ENCODE measurements around the gene LACTB. TPM values are rescaled to one million over a fixed set of nuclear protein-coding genes. Genes with fewer than 3 reads are reported as not detected.
A peak's percentile ranks its signal among the peaks of the same experiment; 100 is the strongest.

The LACTB gene
- total RNA-seq, 1 donor from 2014 or later = 8.8 TPM

GRCh38 chr15:63134245-63134985 is 12.8 kb downstream of the LACTB start:
- ATAC-seq = peak; percentile 23

GRCh38 chr15:63135281-63135680 is 13.6 kb downstream of the LACTB start:
- no peak for ATAC-seq

- ATAC-seq = peak; percentile 76
These were observed 14.1 kb downstream of the LACTB start for GRCh38 chr15:63135804-63136203.

GRCh38 chr15:63136742-63137141 is 15.1 kb downstream of the LACTB start:
- ATAC-seq = no peak

- ATAC-seq = no peak
These were observed 19.3 kb downstream of the LACTB start for GRCh38 chr15:63140936-63141335.

- no peak for ATAC-seq
These were observed 23.8 kb downstream of the LACTB start for GRCh38 chr15:63145426-63145825.

- ATAC-seq = no peak
These were observed 25.0 kb downstream of the LACTB start for GRCh38 chr15:63146684-63147083.

GRCh38 chr15:63151665-63152064 is 30.0 kb downstream of the LACTB start:
- no peak for ATAC-seq

- no peak for ATAC-seq
These were observed 33.8 kb downstream of the LACTB start for GRCh38 chr15:63155486-63155885.

GRCh38 chr15:63156086-63156710 is 34.5 kb downstream of the LACTB start:
- ATAC-seq = no peak

- no peak for ATAC-seq
These were observed 35.1 kb downstream of the LACTB start for GRCh38 chr15:63156755-63157117.

- ATAC-seq = peak; percentile 93
These were observed 35.6 kb downstream of the LACTB start, which contains the start of gene RPS27L for GRCh38 chr15:63157118-63157843. Gene RPS27L (minus strand): TSS chr15:63157477. CDS start chr15:63157405, 72 bp downstream.

- ATAC-seq = peak; percentile 42
These were observed 36.3 kb downstream of the LACTB start for GRCh38 chr15:63157891-63158431.

GRCh38 chr15:63160638-63161037 is 39.0 kb downstream of the LACTB start:
- no peak for ATAC-seq

GRCh38 chr15:63163217-63163616 is 41.6 kb downstream of the LACTB start:
- no peak for ATAC-seq

GRCh38 chr15:63165166-63165859 is 43.7 kb downstream of the LACTB start:
- no peak for ATAC-seq

GRCh38 chr15:63166219-63166618 is 44.6 kb downstream of the LACTB start:
- ATAC-seq = no peak

- no peak for ATAC-seq
These were observed 48.1 kb downstream of the LACTB start for GRCh38 chr15:63169788-63170187.

- ATAC-seq = no peak
These were observed 50.7 kb downstream of the LACTB start for GRCh38 chr15:63172376-63172775.

GRCh38 chr15:63172851-63173451 is 51.3 kb downstream of the LACTB start:
- ATAC-seq = no peak

GRCh38 chr15:63176302-63176701 is 54.6 kb downstream of the LACTB start:
- ATAC-seq = no peak

- no peak for ATAC-seq
These were observed 56.4 kb downstream of the LACTB start for GRCh38 chr15:63178034-63178433.

All from esophagus mucosa (tissue), 1 donor.